B cell (primary cell): Measurements from ENCODE around the gene NYNRIN.

Source experiments
- CTCF ChIP-seq: fragments of 200-600 bp; IDR thresholded peaks from one replicate; pipeline ENCODE4 v1.8.0; 2022; ENCODE audit warnings: antibody characterized with exemption, mild to moderate bottlenecking
- EZH2 ChIP-seq: IDR thresholded peaks from 2 replicates; pipeline ENCODE4 v1.6.1; 2012; ENCODE audit warnings: borderline replicate concordance, low read depth, mild to moderate bottlenecking, moderate library complexity, low read length; ENCODE audit not compliant: insufficient read depth, poor library complexity, severe bottlenecking

DNA sequence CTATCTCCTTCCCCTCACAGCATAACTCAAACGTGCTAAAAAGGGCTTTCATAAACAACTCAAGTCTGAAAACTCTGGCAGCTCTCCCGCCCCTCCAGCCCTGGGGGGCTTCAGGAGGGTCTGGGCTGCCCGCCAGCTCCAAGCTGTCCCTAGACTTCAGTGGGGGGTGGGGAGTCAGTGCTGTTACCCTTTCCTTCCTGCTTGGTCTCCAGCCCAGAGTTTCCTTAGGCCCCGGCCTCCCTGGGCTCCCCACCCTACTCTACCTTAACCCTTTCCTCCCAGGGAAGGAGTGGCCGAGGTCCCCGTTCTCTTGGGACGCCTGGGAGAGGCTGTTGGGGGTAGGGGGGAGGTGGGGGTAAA is 530 bp upstream of the NYNRIN start:
- TF ChIP-seq CTCF (no peak), EZH2 (no peak)
